Type B pancreatic cell (in vitro differentiated cells): ENCODE results near the gene EPHB1. TPM values are rescaled to one million over a fixed set of nuclear protein-coding genes. Genes with fewer than 3 reads are reported as not detected.

Experiments
- DNase-seq: peaks from one replicate; pipeline ENCODE4 v3.0.0; 2021; ENCODE audit warnings: mixed read lengths; ENCODE audit not compliant: unreplicated experiment; ENCODE audit errors: extremely low spot score
- H3K27ac Mint-ChIP-seq: 2 replicates; pipeline ENCODE4 v1.8.0; 2021; ENCODE audit warnings: mild to moderate bottlenecking, mixed read lengths
- H3K27me3 Mint-ChIP-seq: 2 replicates; pipeline ENCODE4 v1.8.0; 2021; ENCODE audit warnings: mixed read lengths
- H3K36me3 Mint-ChIP-seq: 2 replicates; pipeline ENCODE4 v1.8.0; 2021; ENCODE audit warnings: mixed read lengths
- H3K4me1 Mint-ChIP-seq: one replicate; pipeline ENCODE4 v1.8.0; 2021; ENCODE audit warnings: mixed read lengths; ENCODE audit not compliant: unreplicated experiment
- H3K4me3 Mint-ChIP-seq: 2 replicates; pipeline ENCODE4 v1.8.0; 2021; ENCODE audit warnings: mild to moderate bottlenecking, mixed read lengths
- H3K9me3 Mint-ChIP-seq: 2 replicates; pipeline ENCODE4 v1.8.0; 2021; ENCODE audit warnings: mixed read lengths
- CTCF ChIP-seq: fragments of 200-600 bp; sonication (generic); conservative IDR thresholded peaks from 2 replicates; pipeline ENCODE4 v1.5.0; 2021; ENCODE audit warnings: antibody characterized with exemption, mild to moderate bottlenecking
- total RNA-seq: library from RNA; stranded (reverse); gene quantifications from 2 replicates; pipeline ENCODE4 v1.2.1, GENCODE V29; 2021; ENCODE audit warnings: low replicate concordance

EPHB1 gene
- total RNA-seq, 1 donor from 2014 or later = 9.1 TPM

- no peak for DNase-seq
- peaks cover 44% of the 10 kb centered on the region for H3K27me3 Mint-ChIP-seq
- TF ChIP-seq CTCF = no peak
- no peaks in the 10 kb centered on the region for H3K36me3 Mint-ChIP-seq
- H3K4me3 Mint-ChIP-seq = no peak overlapping the region
- no peaks in the 10 kb centered on the region for H3K9me3 Mint-ChIP-seq
- no peak overlapping the region for H3K27ac Mint-ChIP-seq
- H3K4me1 Mint-ChIP-seq = no peaks in the 10 kb centered on the region
These were observed 97.3 kb downstream of the EPHB1 start for GRCh38 chr3:134892326-134892725.

GRCh38 chr3:134892761-134893160, 97.7 kb downstream of the EPHB1 start:
- no peak for DNase-seq
- Mint-ChIP-seq H3K4me3 (no peak overlapping the region), H3K27ac (no peak overlapping the region), H3K4me1 (no peaks in the 10 kb centered on the region), H3K27me3 (peaks cover 44% of the 10 kb centered on the region), H3K9me3 (no peaks in the 10 kb centered on the region), H3K36me3 (no peaks in the 10 kb centered on the region)
- TF ChIP-seq CTCF = no peak

GRCh38 chr3:134894533-134894932, 99.5 kb downstream of the EPHB1 start:
- no peak for DNase-seq
- Mint-ChIP-seq H3K36me3 (no peaks in the 10 kb centered on the region), H3K4me3 (no peak overlapping the region), H3K4me1 (no peaks in the 10 kb centered on the region), H3K27ac (no peak overlapping the region), H3K27me3 (peaks cover 47% of the 10 kb centered on the region), H3K9me3 (no peaks in the 10 kb centered on the region)
- no peak for TF ChIP-seq CTCF

- no peak for TF ChIP-seq CTCF
- Mint-ChIP-seq H3K4me1 (no peaks in the 10 kb centered on the region), H3K36me3 (no peaks in the 10 kb centered on the region), H3K9me3 (no peaks in the 10 kb centered on the region), H3K4me3 (no peak overlapping the region), H3K27ac (no peak overlapping the region), H3K27me3 (peaks cover 53% of the 10 kb centered on the region)
- DNase-seq = no peak
These were observed 100.1 kb downstream of the EPHB1 start for GRCh38 chr3:134895181-134895580.

GRCh38 chr3:134896141-134896540, 101.1 kb downstream of the EPHB1 start:
- H3K27ac Mint-ChIP-seq = no peak overlapping the region
- H3K4me1 Mint-ChIP-seq = no peaks in the 10 kb centered on the region
- no peak for DNase-seq
- H3K36me3 Mint-ChIP-seq = no peaks in the 10 kb centered on the region
- no peak overlapping the region for H3K4me3 Mint-ChIP-seq
- no peaks in the 10 kb centered on the region for H3K9me3 Mint-ChIP-seq
- no peak for TF ChIP-seq CTCF
- peaks cover 58% of the 10 kb centered on the region for H3K27me3 Mint-ChIP-seq

GRCh38 chr3:134896696-134897095, 101.6 kb downstream of the EPHB1 start:
- H3K9me3 Mint-ChIP-seq = no peaks in the 10 kb centered on the region
- no peak overlapping the region for H3K27ac Mint-ChIP-seq
- no peaks in the 10 kb centered on the region for H3K36me3 Mint-ChIP-seq
- no peaks in the 10 kb centered on the region for H3K4me1 Mint-ChIP-seq
- TF ChIP-seq CTCF = no peak
- DNase-seq = no peak
- peaks cover 63% of the 10 kb centered on the region for H3K27me3 Mint-ChIP-seq
- no peak overlapping the region for H3K4me3 Mint-ChIP-seq
